Astrocyte of the spinal cord (primary cell): ENCODE data around the gene VAMP2.

ENCODE experiments used
- DNase-seq: peaks from one replicate; pipeline ENCODE4 v3.0.0; 2011; ENCODE audit warnings: low read depth, low spot score
- H3K4me3 ChIP-seq: 2 replicates; pipeline ENCODE4 v1.5.1; 2011; ENCODE audit warnings: low read depth, mild to moderate bottlenecking, low read length, moderate library complexity
- CTCF ChIP-seq: IDR thresholded peaks from 2 replicates; pipeline ENCODE4 v1.5.1; 2012; ENCODE audit warnings: low read depth, mild to moderate bottlenecking, low read length, inconsistent platforms
- in situ Hi-C: cut with HindIII; loops from 2 replicates; pipeline ENCODE4 v1.10.0; 2017; ENCODE audit warnings: low sequenced_read_pairs

Gene VAMP2

GRCh38 chr17:8164815-8165131 lies 2.0 kb upstream of the VAMP2 start:
- DNase-seq: no peak
- no peak overlapping the region for H3K4me3 ChIP-seq
- TF ChIP-seq CTCF: no peak
- in situ Hi-C loops: no loop called here

- no peak for DNase-seq
- H3K4me3 ChIP-seq: no peak overlapping the region
- no peak for TF ChIP-seq CTCF
- in situ Hi-C loops: no loop called here
Measured at GRCh38 chr17:8163978-8164814, 1.4 kb upstream of the VAMP2 start.

DNA sequence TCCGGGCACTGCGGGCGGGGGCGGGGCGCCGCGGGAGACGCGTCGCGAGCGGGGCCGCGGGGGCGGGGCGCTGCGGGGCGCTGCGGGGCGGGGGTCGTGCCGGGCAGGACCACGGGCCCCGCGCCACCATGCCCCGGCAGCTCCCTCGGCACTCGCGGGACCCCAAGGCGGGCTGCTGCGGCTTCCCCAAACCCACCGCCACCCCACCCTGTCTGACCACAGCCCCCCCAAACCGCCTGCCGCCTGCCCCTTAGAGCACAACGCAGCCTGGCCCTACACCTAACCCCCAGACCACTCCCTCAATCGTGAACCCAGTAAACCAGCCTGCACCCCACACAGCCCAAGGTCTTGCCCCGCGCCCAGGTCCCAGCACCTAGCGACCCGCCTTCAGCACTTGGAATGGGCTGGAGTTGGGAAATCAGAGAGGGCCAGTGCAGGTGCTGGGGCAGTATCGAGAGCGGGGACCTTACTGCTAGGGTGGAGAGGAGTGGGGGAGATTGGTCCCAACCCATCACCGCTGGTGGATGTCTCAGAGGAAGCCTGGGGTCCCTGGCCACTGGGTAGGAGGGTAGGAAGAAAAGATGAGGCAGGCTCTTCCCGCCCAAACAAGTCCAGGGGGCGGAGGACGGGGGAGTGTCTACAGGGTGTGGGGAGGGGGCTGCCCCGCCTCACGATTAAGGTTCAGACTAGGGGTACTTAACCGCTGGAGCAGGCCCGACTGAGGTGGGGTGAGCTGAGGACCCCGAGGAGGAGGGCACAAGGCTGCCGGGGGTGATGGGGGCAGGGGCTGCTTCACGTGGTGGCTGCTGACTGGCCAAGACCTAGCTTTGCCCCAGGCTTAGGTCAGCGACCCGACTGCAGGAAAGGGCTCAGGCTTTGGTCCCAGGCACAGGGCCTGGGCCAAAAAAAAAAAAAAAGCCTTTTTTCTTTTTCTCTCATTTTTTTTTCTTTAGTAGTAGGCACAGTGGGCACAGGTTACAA lies 539 bp upstream of the VAMP2 start:
- DNase-seq: no peak

DNA sequence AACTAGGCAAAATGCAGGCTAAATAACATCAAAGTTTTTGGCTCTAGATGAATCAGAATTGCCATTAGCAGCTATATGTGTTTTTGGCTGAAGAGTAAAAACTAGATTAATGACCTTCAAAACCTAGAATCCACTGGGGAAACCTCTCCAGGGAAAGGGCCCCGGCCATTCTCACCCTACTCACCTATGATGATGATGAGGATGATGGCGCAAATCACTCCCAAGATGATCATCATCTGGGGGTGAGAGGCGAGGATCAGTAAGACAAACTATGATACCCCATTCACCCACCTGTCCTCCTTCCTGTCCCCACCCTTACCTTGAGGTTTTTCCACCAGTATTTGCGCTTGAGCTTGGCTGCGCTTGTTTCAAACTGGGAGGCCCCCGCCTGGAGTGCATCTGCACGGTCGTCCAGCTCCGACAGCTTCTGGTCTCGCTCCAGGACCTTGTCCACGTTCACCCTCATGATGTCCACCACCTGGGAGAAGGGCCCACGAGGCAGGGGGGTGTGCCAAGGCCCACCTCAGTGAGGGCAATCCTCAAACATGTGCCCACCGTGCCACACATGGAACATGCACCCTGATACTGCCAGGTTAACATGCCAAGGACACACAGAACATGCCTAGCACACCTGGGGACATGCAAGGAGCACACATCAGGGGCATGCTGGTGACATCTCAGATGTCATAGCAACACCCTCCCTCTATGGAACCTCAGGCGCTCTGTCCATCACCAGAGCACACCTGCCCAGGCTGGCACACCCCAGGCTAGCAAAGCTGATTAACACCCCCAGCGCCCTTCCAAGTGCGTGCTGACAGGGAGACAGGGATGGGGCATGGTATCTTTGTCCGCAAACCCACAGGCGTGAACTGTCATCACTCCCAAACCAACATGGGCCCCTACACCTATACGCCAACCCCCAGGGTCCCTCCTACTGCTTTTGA lies 1.2 kb downstream of the VAMP2 start:
- in situ Hi-C loops: no loop called here
- H3K4me3 ChIP-seq: peak overlapping the region; percentile 94
- no peak for DNase-seq
- TF ChIP-seq CTCF: no peak

More for the DNA sequence above, 539 bp upstream of the VAMP2 start:
- peak overlapping the region; percentile 94 for H3K4me3 ChIP-seq
- in situ Hi-C loops: no loop called here
- no peak for TF ChIP-seq CTCF

- TF ChIP-seq CTCF: no peak
- H3K4me3 ChIP-seq: no peak overlapping the region
- DNase-seq: no peak
- in situ Hi-C loops: no loop called here
Measured at GRCh38 chr17:8160741-8161221, 2.0 kb downstream of the VAMP2 start.

- H3K4me3 ChIP-seq: no peak overlapping the region
- DNase-seq: no peak
- no peak for TF ChIP-seq CTCF
- in situ Hi-C loops: no loop called here
Measured at GRCh38 chr17:8160224-8160577, 2.5 kb downstream of the VAMP2 start.
